IMR-90 (cell line): Measurements from ENCODE around the gene SPAG8. TPM values are rescaled to one million over a fixed set of nuclear protein-coding genes. Genes with fewer than 3 reads are reported as not detected.

Source experiments
- ATAC-seq: fragments of 200-7000 bp; cut with Tn5 transposase; 2 replicates; pipeline ENCODE4 v1.9.1; 2020; ENCODE audit warnings: low read depth, mild to moderate bottlenecking, moderate library complexity
- BruUV-seq: library from RNA; stranded (reverse); fragments of 400-500 nt; replicated peaks from 2 replicates; lab custom pipeline; 2021; lab: Mats Ljungman, UMichigan
- CTCF ChIA-PET: fragments of 300-600 bp; formaldehyde crosslinking; extraction: SDS; loops from one replicate; lab custom pipeline; 2021; ENCODE audit warnings: antibody characterized with exemption; lab: Yijun Ruan, JAX
- POLR2A ChIA-PET: fragments of 300-600 bp; sonication (Branson Sonifier 250); formaldehyde crosslinking; loops from one replicate; lab custom pipeline; 2022; ENCODE audit warnings: antibody characterized with exemption; ENCODE audit not compliant: unreplicated experiment; lab: Charles Lee
- DNase-seq: peaks from one replicate; pipeline ENCODE4 v3.0.0; 2013
- H2AFZ ChIP-seq: replicated peaks from 2 replicates; pipeline ENCODE3; 2013; ENCODE audit warnings: low read length, mild to moderate bottlenecking; ENCODE audit not compliant: poor library complexity
- H2AK5ac ChIP-seq: 2 replicates; pipeline ENCODE4 v1.6.1; 2013; ENCODE audit warnings: low read depth, low read length, inconsistent platforms
- H2AK9ac ChIP-seq: replicated peaks from 2 replicates; pipeline ENCODE3; 2013; ENCODE audit warnings: mild to moderate bottlenecking, low read depth, low read length, moderate library complexity; ENCODE audit not compliant: poor library complexity
- H2BK120ac ChIP-seq: 2 replicates; pipeline ENCODE4 v1.6.1; 2013; ENCODE audit warnings: low read depth, low read length, inconsistent platforms
- H2BK15ac ChIP-seq: 3 replicates; pipeline ENCODE4 v1.6.1; 2013; ENCODE audit warnings: low read depth, low read length, inconsistent platforms
- H2BK20ac ChIP-seq: 2 replicates; pipeline ENCODE4 v1.6.1; 2013; ENCODE audit warnings: low read depth, mild to moderate bottlenecking, inconsistent platforms, low read length, moderate library complexity
- H2BK5ac ChIP-seq: 2 replicates; pipeline ENCODE4 v1.6.1; 2013; ENCODE audit warnings: mild to moderate bottlenecking, low read depth, low read length, inconsistent platforms; ENCODE audit not compliant: poor library complexity, severe bottlenecking
- H3K14ac ChIP-seq: replicated peaks from 2 replicates; pipeline ENCODE4 v1.6.1; 2013; ENCODE audit warnings: low read depth, low read length, inconsistent platforms
- H3K18ac ChIP-seq: 2 replicates; pipeline ENCODE4 v1.6.1; 2013; ENCODE audit warnings: low read depth, low read length, control low read depth
- H3K23ac ChIP-seq: 2 replicates; pipeline ENCODE4 v1.6.1; 2013; ENCODE audit warnings: low read depth, low read length, inconsistent platforms
- H3K27ac ChIP-seq: 2 replicates; pipeline ENCODE4 v1.5.1; 2013; ENCODE audit warnings: mild to moderate bottlenecking, control low read depth, low read length; ENCODE audit not compliant: insufficient read depth
- H3K27me3 ChIP-seq: 2 replicates; pipeline ENCODE4 v1.6.1; 2013; ENCODE audit warnings: low read length; ENCODE audit not compliant: control insufficient read depth, insufficient read depth
- H3K36me3 ChIP-seq: 2 replicates; pipeline ENCODE4 v1.6.1; 2013; ENCODE audit warnings: low read length, mixed read lengths; ENCODE audit not compliant: control insufficient read depth, insufficient read depth
- H3K4ac ChIP-seq: 2 replicates; pipeline ENCODE4 v1.6.1; 2013; ENCODE audit warnings: low read depth, low read length, inconsistent platforms
- H3K4me1 ChIP-seq: 2 replicates; pipeline ENCODE4 v1.6.1; 2013; ENCODE audit warnings: low read length, mixed read lengths; ENCODE audit not compliant: control insufficient read depth, insufficient read depth
- H3K4me2 ChIP-seq: 2 replicates; pipeline ENCODE4 v1.6.1; 2013; ENCODE audit warnings: low read depth, mild to moderate bottlenecking, control low read depth, low read length, moderate library complexity
- H3K4me3 ChIP-seq: 2 replicates; pipeline ENCODE4 v1.5.1; 2013; ENCODE audit warnings: low read depth, mild to moderate bottlenecking, control low read depth, low read length, moderate library complexity; ENCODE audit not compliant: insufficient read depth
- H3K56ac ChIP-seq: 2 replicates; pipeline ENCODE4 v1.6.1; 2013; ENCODE audit warnings: low read length, inconsistent platforms; ENCODE audit not compliant: insufficient read depth; ENCODE audit errors: extremely low read depth
- H3K79me1 ChIP-seq, 2 experiments: 2 replicates each; pipeline ENCODE4 v1.6.1; 2013; ENCODE audit warnings: low read length in 2 of 2, inconsistent platforms in 1 of 2, low read depth in 1 of 2
- H3K9ac ChIP-seq: 2 replicates; pipeline ENCODE4 v1.6.1; 2013; ENCODE audit warnings: low read depth, low read length, control low read depth
- H3K9me1 ChIP-seq: 2 replicates; pipeline ENCODE4 v1.6.1; 2013; ENCODE audit warnings: low read length, inconsistent platforms; ENCODE audit not compliant: insufficient read depth
- H3K9me3 ChIP-seq: 2 replicates; pipeline ENCODE4 v1.6.1; 2013; ENCODE audit warnings: low read length; ENCODE audit not compliant: control insufficient read depth, insufficient read depth
- H4K20me1 ChIP-seq: 2 replicates; pipeline ENCODE4 v1.6.1; 2013; ENCODE audit warnings: low read length, inconsistent platforms; ENCODE audit not compliant: insufficient read depth
- H4K5ac ChIP-seq: 2 replicates; pipeline ENCODE4 v1.6.1; 2013; ENCODE audit warnings: mild to moderate bottlenecking, low read depth, low read length, control low read depth
- H4K8ac ChIP-seq, 2 experiments: 2 replicates each; pipeline ENCODE4 v1.6.1; 2013; ENCODE audit warnings: low read depth in 2 of 2, low read length in 2 of 2, control low read depth in 1 of 2, inconsistent platforms in 1 of 2
- H4K91ac ChIP-seq: 2 replicates; pipeline ENCODE4 v1.6.1; 2013; ENCODE audit warnings: low read depth, low read length, inconsistent platforms; ENCODE audit not compliant: insufficient read depth
- BHLHE40 ChIP-seq: fragments of 150-350 bp; IDR thresholded peaks from 2 replicates; pipeline ENCODE4 v1.6.1; 2016; ENCODE audit warnings: mild to moderate bottlenecking, low read depth, low read length
- CEBPB ChIP-seq: IDR thresholded peaks from 2 replicates; pipeline ENCODE4 v1.6.1; 2012; ENCODE audit warnings: low read depth, low read length, improper control_type of control experiment
- CTCF ChIP-seq: conservative IDR thresholded peaks from 2 replicates; pipeline ENCODE4 v1.5.1; 2012; ENCODE audit warnings: mild to moderate bottlenecking, low read depth, low read length, improper control_type of control experiment
- MAFK ChIP-seq: IDR thresholded peaks from 2 replicates; pipeline ENCODE4 v1.6.1; 2012; ENCODE audit warnings: low read depth, low read length, improper control_type of control experiment
- MXI1 ChIP-seq: IDR thresholded peaks from 2 replicates; pipeline ENCODE4 v1.6.1; 2012; ENCODE audit warnings: low read depth, mild to moderate bottlenecking, low read length, moderate library complexity, borderline replicate concordance
- POLR2A ChIP-seq: IDR thresholded peaks from 2 replicates; pipeline ENCODE4 v1.6.1; 2012; ENCODE audit warnings: mild to moderate bottlenecking, low read depth, low read length
- RCOR1 ChIP-seq: IDR thresholded peaks from 2 replicates; pipeline ENCODE4 v1.6.1; 2012; ENCODE audit warnings: mild to moderate bottlenecking, low read length, improper control_type of control experiment; ENCODE audit not compliant: insufficient replicate concordance
- RFX5 ChIP-seq: IDR thresholded peaks from 2 replicates; pipeline ENCODE4 v1.8.0; 2012; ENCODE audit warnings: low read depth, mild to moderate bottlenecking, low read length, moderate library complexity
- SMC3 ChIP-seq: fragments of 150-350 bp; IDR thresholded peaks from 2 replicates; pipeline ENCODE4 v1.6.1; 2016; ENCODE audit warnings: low read depth, mild to moderate bottlenecking, antibody characterized with exemption, low read length, moderate library complexity
- WGBS, 2 experiments: methylation state at CpG; one replicate each; pipeline versions ENCODE4 v1.1.5 to v1.1.7; 2013; ENCODE audit warnings: missing lambda C conversion rate in 2 of 2; ENCODE audit not compliant: insufficient read length in 1 of 2; ENCODE audit errors: extremely low coverage in 2 of 2; 5-methylcytosine and 5-hydroxymethylcytosine counted together
- dilution Hi-C: fragments of 300-500 bp; cut with HindIII; formaldehyde crosslinking; loops from one replicate; pipeline ENCODE4 v1.14.3; 2018; ENCODE audit warnings: low sequenced_read_pairs; ENCODE audit not compliant: unreplicated experiment
- in situ Hi-C: fragments of 300-500 bp; cut with MboI; formaldehyde crosslinking; loops from 3 replicates; pipeline ENCODE4 v1.14.3; 2019; ENCODE audit warnings: low sequenced_read_pairs, inconsistent platforms, mixed read lengths
- intact Hi-C: fragments of 100-400 bp; cut with micrococcal nuclease; formaldehyde crosslinking; loops from 2 replicates; pipeline ENCODE4 v1.10.0; 2022
- polyA plus RNA-seq, 3 experiments: library from polyadenylated mRNA; depleted of rRNA; stranded (reverse); fragments of >200 nt; gene quantifications; 2 replicates each; pipeline ENCODE4 v1.2.3, GENCODE V29; 2012; ENCODE audit warnings: low replicate concordance in 1 of 3
- total RNA-seq: library from RNA; depleted of rRNA; stranded (reverse); fragments of >200 nt; gene quantifications from 2 replicates; pipeline ENCODE4 v1.2.3, GENCODE V29; 2012

SPAG8 gene
- total and polyA plus RNA-seq, 2 of the 4 experiments (the other 2 are of a cell fraction): 0.72 to 0.84 TPM

GRCh38 chr9:35814106-35814840, 2.2 kb upstream of the SPAG8 start (continued):
- TF ChIP-seq RFX5: no peak
- TF ChIP-seq MXI1: no peak
- TF ChIP-seq RCOR1: no peak

- H2BK15ac ChIP-seq: no peak overlapping the region
- H4K5ac ChIP-seq: 0 out of 2 replicates have a peak overlapping the region, but pooled peaks have one; percentile 3
- H3K56ac ChIP-seq: no peak overlapping the region
- no peak overlapping the region for H2AK9ac ChIP-seq
- peaks cover 6% of the 10 kb centered on the region; the same call in 1 of the 2 replicates for H3K9me1 ChIP-seq
- dilution Hi-C loops: no loop called here
- peaks cover 5% of the 10 kb centered on the region for H4K20me1 ChIP-seq
- WGBS, 2 experiments: 60% methylated on average over 1 of the region's 10 CpGs; no CpG with 5 or more reads in 1 of the 2 experiments
- no peak overlapping the region for H2BK120ac ChIP-seq
- no peaks in the 10 kb centered on the region; the same call in 1 of the 2 replicates for H3K4me1 ChIP-seq
- CTCF ChIA-PET: interaction anchor here (1.0 to 2.1 kb wide), 3 partner anchors 13 to 69 kb away, joined by 3 to 10 read pairs (median 5); no protein-coding TSS in a partner anchor
- H3K27ac ChIP-seq: no peak overlapping the region
- intact Hi-C loops: loop anchor here (2.0 to 10.0 kb wide), 2 partner anchors 23 to 159 kb away; partner anchors contain the start of genes CCDC107, NPR2, RMRP and SIT1
- H3K4me3 ChIP-seq: no peak overlapping the region
- peaks cover 10 to 21% of the 10 kb centered on the region in 2 experiments; a peak in 3 of 4 replicates for H3K79me1 ChIP-seq
- peak overlapping the region; percentile 25 for H2AFZ ChIP-seq
- no peak overlapping the region for H4K91ac ChIP-seq
- in situ Hi-C loops: no loop called here
- H3K36me3 ChIP-seq: peaks cover 8% of the 10 kb centered on the region
- H2BK20ac ChIP-seq: no peak overlapping the region
- no peak overlapping the region for H3K18ac ChIP-seq
- no TSS peak for BruUV-seq
- no peak overlapping the region for H3K9ac ChIP-seq
- no peak overlapping the region for H3K4me2 ChIP-seq
- ATAC-seq (no peak), DNase-seq (peak; percentile 32)
- no peak for TF ChIP-seq MAFK
- TF ChIP-seq CEBPB: no peak
- TF ChIP-seq SMC3: peak; percentile 19; the same call in 1 of the 2 replicates
- TF ChIP-seq BHLHE40: no peak
- TF ChIP-seq CTCF: 0 out of 2 replicates have a peak, but pooled peaks have one; percentile 23
- TF ChIP-seq POLR2A: no peak
- peaks cover 6% of the 10 kb centered on the region; the same call in 1 of the 2 replicates for H3K27me3 ChIP-seq
- POLR2A ChIA-PET: no interaction called here
- H2BK5ac ChIP-seq: no peak overlapping the region
- peak overlapping the region; percentile 53; the same call in 1 of the 2 replicates for H2AK5ac ChIP-seq
- no peak overlapping the region for H3K4ac ChIP-seq
- H3K23ac ChIP-seq: no peak overlapping the region
- H3K9me3 ChIP-seq: no peaks in the 10 kb centered on the region
- H4K8ac ChIP-seq: peak overlapping the region in 1 of 2 experiments; percentile 9; a peak in 1 of 4 replicates
- no peak overlapping the region for H3K14ac ChIP-seq
Observed at GRCh38 chr9:35813434-35814105, 1.5 kb upstream of the SPAG8 start.
